MCF 10A (cell line): ENCODE measurements around the gene DENR. TPM values are rescaled to one million over a fixed set of nuclear protein-coding genes. Genes with fewer than 3 reads are reported as not detected.

Experiments used
- BruUV-seq: library from RNA; stranded (reverse); fragments of 400-500 nt; replicated peaks from 2 replicates; lab custom pipeline; 2021; lab: Mats Ljungman, UMichigan
- CTCF ChIA-PET: fragments of 300-600 bp; sonication (Branson Sonifier 250); formaldehyde crosslinking; extraction: SDS; loops from one replicate; lab custom pipeline; 2021; ENCODE audit warnings: antibody characterized with exemption, inconsistent platforms; lab: Yijun Ruan, JAX
- POLR2A ChIA-PET: fragments of 300-600, 350-650 bp; sonication (Branson Sonifier 250); formaldehyde crosslinking; extraction: SDS; loops from one replicate; lab custom pipeline; 2020; ENCODE audit warnings: antibody characterized with exemption, inconsistent platforms; lab: Yijun Ruan, JAX
- DNase-seq: peaks from one replicate; pipeline ENCODE4 v3.0.0-alpha.2; 2018; ENCODE audit not compliant: unreplicated experiment
- H3K27ac Mint-ChIP-seq: one replicate; pipeline ENCODE4 v1.8.0; 2022; ENCODE audit warnings: mild to moderate bottlenecking, low read depth, mixed read lengths; ENCODE audit not compliant: unreplicated experiment
- H3K27me3 Mint-ChIP-seq: one replicate; pipeline ENCODE4 v1.8.0; 2022; ENCODE audit warnings: mixed read lengths; ENCODE audit not compliant: insufficient read depth, unreplicated experiment
- H3K36me3 Mint-ChIP-seq: one replicate; pipeline ENCODE4 v1.8.0; 2022; ENCODE audit warnings: mild to moderate bottlenecking, moderate library complexity, mixed read lengths; ENCODE audit not compliant: insufficient read depth, unreplicated experiment
- H3K4me1 Mint-ChIP-seq: one replicate; pipeline ENCODE4 v1.8.0; 2022; ENCODE audit warnings: mixed read lengths; ENCODE audit not compliant: insufficient read depth, unreplicated experiment
- H3K4me3 Mint-ChIP-seq: one replicate; pipeline ENCODE4 v1.8.0; 2022; ENCODE audit warnings: mild to moderate bottlenecking, moderate library complexity, mixed read lengths; ENCODE audit not compliant: unreplicated experiment
- H3K9me3 Mint-ChIP-seq: one replicate; pipeline ENCODE4 v1.8.0; 2022; ENCODE audit warnings: mixed read lengths; ENCODE audit not compliant: unreplicated experiment
- intact Hi-C: fragments of 100-400 bp; cut with micrococcal nuclease; formaldehyde crosslinking; loops from 2 replicates; pipeline ENCODE4 v1.14.1; 2022
- total RNA-seq: library from RNA; stranded (reverse); gene quantifications from 2 replicates; pipeline ENCODE4 v1.2.3, GENCODE V29; 2022
- TF ChIP-seq, protein P1 (sequence below): fragments of 200-600 bp; IDR thresholded peaks from one replicate; pipeline ENCODE4 v1.8.0; 2022; ENCODE audit warnings: antibody characterized with exemption, mild to moderate bottlenecking; ENCODE audit not compliant: unreplicated experiment

Gene DENR
- total RNA-seq, 1 experiment from 2014 or later: 104 TPM

DNA sequence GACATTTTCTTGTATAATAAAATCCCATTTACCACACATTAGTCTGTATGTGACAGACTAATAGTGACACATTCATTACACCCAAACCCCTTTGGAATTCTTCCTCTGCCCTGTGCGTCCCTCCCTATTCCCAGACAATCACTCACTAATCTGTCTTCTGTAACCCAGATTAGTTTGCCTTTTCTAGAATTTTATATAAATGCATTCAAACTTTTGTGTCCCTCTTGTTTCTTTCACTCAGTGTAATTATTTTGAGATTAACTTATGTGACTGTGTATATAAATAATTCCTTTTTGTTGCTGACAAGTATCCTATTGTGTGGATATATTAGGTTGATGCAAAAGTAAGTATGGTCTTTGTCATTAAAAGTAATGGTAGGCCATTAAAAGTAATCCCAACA lies 55.0 kb downstream of the DENR start:
- no peak for DNase-seq
- Mint-ChIP-seq H3K9me3 (no peaks in the 10 kb centered on the region), H3K27ac (no peak overlapping the region), H3K4me3 (no peak overlapping the region), H3K27me3 (no peaks in the 10 kb centered on the region), H3K36me3 (no peaks in the 10 kb centered on the region), H3K4me1 (no peaks in the 10 kb centered on the region)
- BruUV-seq: no TSS peak
- TF ChIP-seq, protein P1, sequence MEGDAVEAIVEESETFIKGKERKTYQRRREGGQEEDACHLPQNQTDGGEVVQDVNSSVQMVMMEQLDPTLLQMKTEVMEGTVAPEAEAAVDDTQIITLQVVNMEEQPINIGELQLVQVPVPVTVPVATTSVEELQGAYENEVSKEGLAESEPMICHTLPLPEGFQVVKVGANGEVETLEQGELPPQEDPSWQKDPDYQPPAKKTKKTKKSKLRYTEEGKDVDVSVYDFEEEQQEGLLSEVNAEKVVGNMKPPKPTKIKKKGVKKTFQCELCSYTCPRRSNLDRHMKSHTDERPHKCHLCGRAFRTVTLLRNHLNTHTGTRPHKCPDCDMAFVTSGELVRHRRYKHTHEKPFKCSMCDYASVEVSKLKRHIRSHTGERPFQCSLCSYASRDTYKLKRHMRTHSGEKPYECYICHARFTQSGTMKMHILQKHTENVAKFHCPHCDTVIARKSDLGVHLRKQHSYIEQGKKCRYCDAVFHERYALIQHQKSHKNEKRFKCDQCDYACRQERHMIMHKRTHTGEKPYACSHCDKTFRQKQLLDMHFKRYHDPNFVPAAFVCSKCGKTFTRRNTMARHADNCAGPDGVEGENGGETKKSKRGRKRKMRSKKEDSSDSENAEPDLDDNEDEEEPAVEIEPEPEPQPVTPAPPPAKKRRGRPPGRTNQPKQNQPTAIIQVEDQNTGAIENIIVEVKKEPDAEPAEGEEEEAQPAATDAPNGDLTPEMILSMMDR: no peak
- intact Hi-C loops: no loop called here
- ChIA-PET CTCF (interaction anchor here (0.6 to 1.5 kb wide), 3 partner anchors 53 to 425 kb away, joined by 4 to 7 read pairs (median 5); no protein-coding TSS in a partner anchor), POLR2A (interaction anchor here (1.5 kb wide), 1 partner anchor 52 kb away, joined by 3 read pairs; no protein-coding TSS in a partner anchor)

DNA sequence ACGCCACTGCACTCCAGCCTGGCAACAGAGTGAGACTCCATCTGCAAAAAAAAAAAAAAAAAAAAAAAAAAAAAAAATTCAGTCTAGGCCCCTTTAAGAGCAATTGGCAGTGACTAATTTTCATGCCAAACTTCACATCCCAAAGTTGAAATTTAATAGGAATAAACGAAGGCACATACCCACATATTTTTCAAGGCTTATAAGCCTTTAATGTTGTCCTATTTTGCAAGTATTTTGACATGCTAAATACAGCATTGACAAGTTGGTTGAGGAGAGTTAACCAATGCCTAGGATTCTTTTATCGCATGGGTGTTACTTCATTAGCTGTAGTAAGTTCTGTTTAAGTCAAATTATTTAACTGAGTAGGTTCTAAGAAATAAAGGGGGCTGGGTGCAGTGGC lies 59.2 kb downstream of the DENR start:
- no peak overlapping the region for H3K27ac Mint-ChIP-seq
- POLR2A ChIA-PET: interaction anchor here (0.6 kb wide), 2 partner anchors 41 to 229 kb away, joined by 4 to 5 read pairs; no protein-coding TSS in a partner anchor
- no peaks in the 10 kb centered on the region for H3K36me3 Mint-ChIP-seq
- no peaks in the 10 kb centered on the region for H3K27me3 Mint-ChIP-seq
- TF ChIP-seq, protein P1: no peak
- H3K9me3 Mint-ChIP-seq: no peaks in the 10 kb centered on the region
- no peaks in the 10 kb centered on the region for H3K4me1 Mint-ChIP-seq
- intact Hi-C loops: no loop called here
- CTCF ChIA-PET: no interaction called here
- H3K4me3 Mint-ChIP-seq: no peak overlapping the region
- no TSS peak for BruUV-seq
- DNase-seq: no peak

DNA sequence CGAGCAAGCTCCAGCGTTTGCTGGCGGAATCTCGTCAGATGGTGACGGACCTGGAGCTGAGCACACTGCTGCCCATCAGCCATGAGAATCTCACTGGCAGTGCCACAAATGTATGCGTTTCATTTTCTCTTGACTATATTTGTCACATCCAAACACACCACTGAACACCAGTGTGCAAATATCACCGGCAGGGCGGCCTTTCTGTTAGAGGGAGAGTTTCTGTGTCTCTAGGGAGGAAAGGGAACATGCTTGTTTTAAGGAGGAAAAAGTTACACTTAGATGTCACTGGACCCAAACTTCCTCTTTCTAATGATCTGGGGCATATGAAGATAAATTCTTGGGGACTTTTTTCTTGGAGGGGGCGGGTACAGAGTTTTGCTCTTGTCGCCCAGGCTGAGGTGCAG lies 60.7 kb downstream of the DENR start:
- TF ChIP-seq, protein P1: no peak
- CTCF ChIA-PET: interaction anchor here (0.7 to 2.4 kb wide), 3 partner anchors 8 to 176 kb away, joined by 3 to 10 read pairs (median 4); no protein-coding TSS in a partner anchor

DNA sequence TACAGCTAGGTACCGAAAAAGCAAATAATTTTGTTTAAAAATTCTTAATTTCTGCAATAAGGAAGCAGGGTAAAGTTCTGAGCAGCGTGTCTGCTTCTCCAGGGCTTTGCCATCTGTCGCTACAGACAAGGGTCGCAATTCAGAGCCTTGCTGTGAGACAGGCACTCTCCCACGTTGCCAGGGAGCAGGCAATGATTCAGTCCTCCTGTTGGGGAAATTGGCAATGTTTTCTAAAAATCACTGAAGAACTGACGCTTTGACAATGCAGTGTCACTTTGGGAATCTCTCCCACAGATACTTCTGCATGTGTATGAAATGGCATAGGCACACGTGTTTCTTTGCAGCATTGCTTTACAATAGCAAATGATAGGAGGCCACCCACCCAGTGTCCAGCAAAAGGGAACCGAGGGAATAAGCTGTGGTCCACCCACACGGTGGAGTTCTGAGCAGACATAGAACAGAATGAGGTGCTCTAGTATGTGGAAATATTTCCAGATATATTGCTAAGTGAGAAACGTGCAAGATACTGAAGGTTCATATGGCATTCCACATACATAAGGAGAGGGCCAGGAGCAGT lies 66.7 kb downstream of the DENR start:
- Mint-ChIP-seq H3K9me3 (no peaks in the 10 kb centered on the region), H3K4me1 (no peaks in the 10 kb centered on the region), H3K27me3 (no peaks in the 10 kb centered on the region), H3K4me3 (no peak overlapping the region), H3K36me3 (no peaks in the 10 kb centered on the region), H3K27ac (no peak overlapping the region)
- POLR2A ChIA-PET: interaction anchor here (1.5 kb wide), 1 partner anchor 14 kb away, joined by 4 read pairs; no protein-coding TSS in a partner anchor
- no TSS peak for BruUV-seq
- TF ChIP-seq, protein P1: no peak
- DNase-seq: no peak
- CTCF ChIA-PET: interaction anchor here (2.8 kb wide), 1 partner anchor 25 kb away, joined by 10 read pairs; no protein-coding TSS in a partner anchor
- intact Hi-C loops: no loop called here

More for the DNA sequence above, 60.7 kb downstream of the DENR start:
- BruUV-seq: no TSS peak
- H3K9me3 Mint-ChIP-seq: no peaks in the 10 kb centered on the region
- no peaks in the 10 kb centered on the region for H3K27me3 Mint-ChIP-seq
- intact Hi-C loops: no loop called here
- no peak for DNase-seq
- no peak overlapping the region for H3K27ac Mint-ChIP-seq
- H3K36me3 Mint-ChIP-seq: no peaks in the 10 kb centered on the region
- POLR2A ChIA-PET: no interaction called here
- H3K4me3 Mint-ChIP-seq: no peak overlapping the region
- no peaks in the 10 kb centered on the region for H3K4me1 Mint-ChIP-seq
